ENCODE results near the gene SFMBT2. TPM values are rescaled to one million over a fixed set of nuclear protein-coding genes. Genes with fewer than 3 reads are reported as not detected.

The SFMBT2 gene
- total RNA-seq, 2 experiments from 2014 or later = 22.0 to 23.1 TPM

DNA sequence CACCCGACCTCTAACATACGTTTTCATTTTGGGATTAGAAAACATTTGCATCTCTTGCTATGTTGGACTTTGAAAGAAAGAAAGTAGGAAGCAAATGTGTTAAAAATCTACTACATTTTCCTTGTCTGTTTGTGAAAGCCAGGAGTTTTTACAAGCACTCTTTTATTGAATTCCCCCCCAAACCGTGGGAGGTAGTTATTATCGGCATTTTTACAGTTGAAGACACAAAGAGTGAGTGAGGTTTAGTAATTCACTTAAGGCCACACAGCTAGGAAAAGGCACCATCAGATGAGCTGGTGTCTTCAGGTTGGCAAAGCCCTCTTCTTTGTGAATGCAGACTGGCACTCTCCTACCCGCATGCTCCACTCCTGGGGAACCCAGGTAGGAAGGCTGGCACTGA is 23.5 kb upstream of the SFMBT2 start:
- no peaks in the 10 kb centered on the region for H3K36me3 Mint-ChIP-seq
- peaks cover 5% of the 10 kb centered on the region for H3K4me1 Mint-ChIP-seq
- H3K27ac Mint-ChIP-seq = no peak overlapping the region
- H3K4me3 Mint-ChIP-seq = no peak overlapping the region
- no peaks in the 10 kb centered on the region for H3K9me3 Mint-ChIP-seq
- H3K27me3 Mint-ChIP-seq = no peaks in the 10 kb centered on the region
- DNase-seq = no peak

DNA sequence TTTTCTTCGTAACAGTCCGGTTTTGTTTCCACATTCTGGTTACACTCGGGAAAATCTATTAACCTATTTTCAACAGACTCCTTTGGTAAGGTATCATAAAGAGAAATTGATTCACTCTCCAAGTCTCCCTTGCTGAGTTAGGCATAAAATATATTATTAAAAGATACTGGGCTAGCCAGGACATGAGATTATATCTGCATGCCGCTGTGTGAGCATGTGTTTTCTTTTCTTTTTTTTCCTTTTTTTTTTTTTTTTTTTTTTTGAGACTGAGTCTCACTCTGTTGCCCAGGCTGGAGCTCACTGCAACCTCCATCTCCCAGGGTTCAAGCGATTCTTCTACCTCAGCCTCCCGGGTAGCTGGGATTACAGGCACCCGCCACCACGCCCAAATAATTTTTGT is 23.0 kb upstream of the SFMBT2 start:
- Mint-ChIP-seq H3K27ac (no peak overlapping the region), H3K4me3 (no peak overlapping the region), H3K36me3 (no peaks in the 10 kb centered on the region), H3K9me3 (no peaks in the 10 kb centered on the region), H3K4me1 (peaks cover 5% of the 10 kb centered on the region), H3K27me3 (no peaks in the 10 kb centered on the region)
- no peak for DNase-seq

DNA sequence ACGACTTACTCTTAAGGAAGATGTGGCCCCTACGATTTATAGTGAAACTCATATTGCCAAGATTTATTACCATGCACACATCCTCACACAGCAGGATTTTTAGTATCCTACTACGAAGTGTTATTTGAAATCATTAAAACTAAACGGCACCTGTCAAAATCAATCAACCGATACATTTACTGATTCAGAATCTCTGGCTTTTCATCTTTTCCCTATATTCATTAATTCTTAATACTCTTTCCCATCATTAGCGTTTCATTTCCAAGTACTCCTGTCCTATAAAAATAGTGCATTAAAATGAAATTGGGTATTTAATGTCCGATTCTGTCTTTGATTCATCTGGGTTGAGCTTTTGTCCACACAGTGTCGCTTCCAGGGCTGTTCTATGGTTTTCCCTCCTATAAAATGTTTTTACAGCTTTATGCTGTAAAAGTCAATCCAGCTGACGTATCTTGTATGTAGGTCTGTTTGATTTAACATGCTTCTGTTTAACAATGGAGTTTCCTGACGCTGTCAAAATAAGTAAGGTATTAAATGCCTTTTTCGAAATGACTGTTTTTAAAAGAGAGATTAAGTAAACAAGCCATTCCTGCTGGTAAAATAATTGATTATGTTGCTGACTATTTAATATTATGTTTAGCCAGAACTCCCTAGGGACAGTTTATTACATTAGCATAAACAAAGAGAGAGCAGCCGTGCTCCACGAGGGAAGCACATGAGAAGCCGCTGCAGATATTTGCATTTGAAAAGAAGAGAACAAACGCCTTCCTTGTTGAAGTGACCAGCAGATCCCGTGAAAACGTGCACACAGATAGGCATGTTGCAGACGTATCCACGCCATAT is 22.3 kb upstream of the SFMBT2 start:
- DNase-seq = no peak
- Mint-ChIP-seq H3K9me3 (no peaks in the 10 kb centered on the region), H3K27ac (no peak overlapping the region), H3K4me3 (no peak overlapping the region), H3K36me3 (no peaks in the 10 kb centered on the region), H3K4me1 (peaks cover 5% of the 10 kb centered on the region), H3K27me3 (no peaks in the 10 kb centered on the region)

DNA sequence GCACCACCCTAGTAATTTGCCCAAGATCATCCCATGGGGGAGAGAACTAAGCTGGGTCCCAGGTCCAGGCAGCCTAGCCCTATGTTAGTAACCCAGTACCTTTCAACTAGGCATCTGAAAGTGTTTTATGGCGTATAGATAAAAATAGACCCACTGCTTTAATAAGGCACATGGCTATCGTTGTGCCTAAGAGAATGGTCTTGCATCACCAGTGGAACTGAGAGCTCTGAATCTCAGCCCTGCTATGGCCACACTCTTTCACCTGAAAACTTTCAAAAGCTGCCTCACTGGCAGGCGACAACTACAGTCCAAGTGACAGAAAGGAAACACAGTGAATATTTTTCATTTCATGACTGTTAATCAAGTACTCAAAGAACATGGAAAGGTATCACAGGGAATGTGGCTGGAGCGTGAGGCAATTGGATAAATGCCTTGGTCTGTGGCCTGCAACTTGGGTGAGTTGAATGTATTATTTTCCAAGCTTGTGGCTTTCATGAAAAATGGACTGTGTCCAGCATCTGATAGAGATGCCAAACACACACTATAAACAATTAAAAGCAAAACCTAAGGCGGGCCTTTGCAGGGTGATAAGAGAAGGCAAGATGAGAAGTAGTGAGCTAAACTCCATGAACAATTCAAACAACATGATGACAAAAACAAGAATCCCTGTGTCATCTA is 18.0 kb upstream of the SFMBT2 start:
- Mint-ChIP-seq H3K9me3 (no peaks in the 10 kb centered on the region), H3K27ac (no peak overlapping the region), H3K4me3 (no peak overlapping the region), H3K36me3 (no peaks in the 10 kb centered on the region), H3K27me3 (no peaks in the 10 kb centered on the region), H3K4me1 (peaks cover 8% of the 10 kb centered on the region)
- DNase-seq = no peak

DNA sequence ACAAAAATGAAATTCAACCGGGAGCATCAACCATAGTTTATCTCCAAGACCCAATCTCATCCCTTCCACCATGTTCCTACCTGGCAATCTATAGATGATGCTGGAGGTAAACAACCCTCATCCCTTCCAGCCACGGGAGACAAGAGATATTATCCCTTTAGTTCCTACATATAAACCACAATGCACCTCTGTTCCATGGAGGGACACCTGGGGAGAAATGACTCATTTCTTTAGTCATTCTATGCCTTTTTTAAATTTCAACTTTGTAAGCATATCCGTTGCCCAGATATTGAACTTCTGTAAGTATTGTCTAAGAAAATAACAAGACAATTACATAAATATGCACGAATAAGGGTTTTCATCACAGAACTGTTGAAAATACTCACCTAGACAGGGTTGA is 15.5 kb upstream of the SFMBT2 start:
- Mint-ChIP-seq H3K36me3 (no peaks in the 10 kb centered on the region), H3K27ac (no peak overlapping the region), H3K9me3 (no peaks in the 10 kb centered on the region), H3K4me3 (no peak overlapping the region), H3K4me1 (peaks cover 10% of the 10 kb centered on the region), H3K27me3 (no peaks in the 10 kb centered on the region)
- no peak for DNase-seq

DNA sequence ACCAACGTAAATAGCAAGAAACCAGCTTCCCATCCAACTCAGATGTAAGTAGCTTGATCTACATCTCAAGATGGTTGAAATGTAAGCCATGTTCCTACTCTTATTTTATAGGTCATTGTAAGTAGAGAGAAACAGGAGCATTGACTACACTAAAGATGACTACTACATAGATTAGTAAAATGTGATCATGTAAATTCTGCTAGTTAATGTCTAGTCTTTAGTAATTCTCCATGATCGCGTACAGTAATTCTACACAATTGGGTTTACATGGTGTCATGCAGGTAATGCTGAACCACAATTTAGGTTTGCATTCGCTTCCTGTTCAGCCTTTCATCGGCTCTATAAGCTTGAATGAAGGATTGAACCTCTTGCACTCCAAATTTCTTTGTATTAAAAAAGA is 14.9 kb upstream of the SFMBT2 start:
- Mint-ChIP-seq H3K4me3 (no peak overlapping the region), H3K9me3 (no peaks in the 10 kb centered on the region), H3K27me3 (no peaks in the 10 kb centered on the region), H3K27ac (no peak overlapping the region), H3K36me3 (no peaks in the 10 kb centered on the region), H3K4me1 (peaks cover 10% of the 10 kb centered on the region)
- no peak for DNase-seq

DNA sequence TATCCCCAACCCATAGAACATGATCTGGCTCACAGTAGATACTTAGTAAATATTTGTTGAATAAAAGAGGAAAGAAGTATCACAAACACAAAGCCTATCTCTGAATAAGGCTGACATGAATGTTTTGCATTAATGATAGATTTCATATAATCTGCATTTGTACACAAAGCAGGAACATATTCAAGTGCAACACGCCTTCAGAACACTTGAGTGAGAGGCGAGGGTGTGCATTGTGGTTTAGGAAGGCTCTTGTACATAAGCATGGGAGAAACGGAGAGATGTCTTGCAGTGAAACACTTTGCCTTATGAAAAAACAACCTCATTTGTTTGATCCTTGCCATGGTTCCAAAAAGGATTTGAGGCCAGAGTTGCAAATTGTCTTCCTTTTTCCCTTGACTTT is 14.1 kb upstream of the SFMBT2 start:
- DNase-seq = no peak
- no peak overlapping the region for H3K4me3 Mint-ChIP-seq
- no peak overlapping the region for H3K27ac Mint-ChIP-seq
- no peaks in the 10 kb centered on the region for H3K27me3 Mint-ChIP-seq
- H3K9me3 Mint-ChIP-seq = no peaks in the 10 kb centered on the region
- H3K36me3 Mint-ChIP-seq = no peaks in the 10 kb centered on the region
- H3K4me1 Mint-ChIP-seq = peaks cover 10% of the 10 kb centered on the region

DNA sequence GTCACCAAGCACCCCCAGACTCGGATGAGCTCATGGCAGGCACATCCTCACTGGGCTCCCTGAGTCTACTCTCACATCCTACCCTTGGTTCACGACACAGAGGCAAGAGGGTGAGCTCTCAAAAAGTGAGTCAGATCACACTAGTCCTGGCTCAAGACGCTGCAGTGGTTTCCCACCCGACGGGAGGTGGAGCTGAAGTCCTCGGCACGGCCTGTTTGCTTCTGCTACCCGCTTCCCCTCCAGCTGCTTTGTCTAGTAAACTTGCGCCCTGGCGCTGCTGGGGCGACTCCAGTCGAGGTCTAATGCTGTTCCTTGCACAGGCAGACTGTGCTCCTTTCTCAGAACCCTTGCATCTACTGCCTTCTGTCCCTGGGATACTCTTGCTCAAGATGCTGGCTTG is 13.5 kb upstream of the SFMBT2 start:
- H3K27ac Mint-ChIP-seq = no peak overlapping the region
- peaks cover 10% of the 10 kb centered on the region for H3K4me1 Mint-ChIP-seq
- H3K36me3 Mint-ChIP-seq = no peaks in the 10 kb centered on the region
- DNase-seq = peak; percentile 16
- H3K9me3 Mint-ChIP-seq = no peaks in the 10 kb centered on the region
- no peaks in the 10 kb centered on the region for H3K27me3 Mint-ChIP-seq
- no peak overlapping the region for H3K4me3 Mint-ChIP-seq

DNA sequence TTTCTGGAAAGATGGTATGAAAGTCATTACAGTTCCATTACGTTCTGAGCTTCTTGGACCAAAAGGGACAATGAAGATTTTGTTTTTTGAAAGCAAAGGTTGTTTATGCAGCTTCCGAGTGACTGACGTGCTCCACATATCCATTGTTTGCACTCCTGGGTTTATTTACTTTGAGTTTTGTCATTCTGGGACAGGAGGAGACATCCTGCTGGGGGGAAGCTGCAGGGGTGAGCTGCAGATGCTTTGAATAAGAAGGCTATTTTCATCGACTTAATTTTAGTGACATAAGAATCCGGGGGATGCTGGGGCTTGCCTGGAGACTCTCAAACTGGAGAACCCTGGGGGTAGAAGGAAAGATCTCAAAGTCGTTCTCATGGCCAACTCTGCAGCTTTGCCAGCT is 12.7 kb upstream of the SFMBT2 start:
- no peaks in the 10 kb centered on the region for H3K36me3 Mint-ChIP-seq
- H3K4me3 Mint-ChIP-seq = no peak overlapping the region
- DNase-seq = no peak
- no peaks in the 10 kb centered on the region for H3K9me3 Mint-ChIP-seq
- H3K4me1 Mint-ChIP-seq = peaks cover 10% of the 10 kb centered on the region
- H3K27ac Mint-ChIP-seq = no peak overlapping the region
- no peaks in the 10 kb centered on the region for H3K27me3 Mint-ChIP-seq

DNA sequence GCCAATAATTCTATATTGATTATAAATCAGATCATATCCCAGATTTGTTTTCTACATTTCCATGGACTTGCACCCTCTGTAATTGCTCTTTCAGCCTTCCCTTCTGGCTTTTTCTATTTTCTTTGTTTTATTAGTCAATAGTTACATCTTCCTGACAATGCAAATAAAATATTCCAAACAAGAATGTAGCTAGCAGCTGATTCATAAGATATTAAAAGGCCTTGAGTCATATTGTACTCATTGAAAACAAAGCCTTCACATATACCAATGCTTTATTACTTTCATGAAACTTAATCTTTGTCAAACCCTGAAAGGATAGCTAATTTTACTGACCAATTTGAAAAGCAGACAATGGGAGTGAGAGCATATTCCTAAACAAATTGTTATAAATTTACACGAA is 10.7 kb upstream of the SFMBT2 start:
- H3K9me3 Mint-ChIP-seq = no peaks in the 10 kb centered on the region
- no peak overlapping the region for H3K27ac Mint-ChIP-seq
- no peak overlapping the region for H3K4me3 Mint-ChIP-seq
- no peak for DNase-seq
- peaks cover 20% of the 10 kb centered on the region for H3K4me1 Mint-ChIP-seq
- no peaks in the 10 kb centered on the region for H3K27me3 Mint-ChIP-seq
- H3K36me3 Mint-ChIP-seq = no peaks in the 10 kb centered on the region

DNA sequence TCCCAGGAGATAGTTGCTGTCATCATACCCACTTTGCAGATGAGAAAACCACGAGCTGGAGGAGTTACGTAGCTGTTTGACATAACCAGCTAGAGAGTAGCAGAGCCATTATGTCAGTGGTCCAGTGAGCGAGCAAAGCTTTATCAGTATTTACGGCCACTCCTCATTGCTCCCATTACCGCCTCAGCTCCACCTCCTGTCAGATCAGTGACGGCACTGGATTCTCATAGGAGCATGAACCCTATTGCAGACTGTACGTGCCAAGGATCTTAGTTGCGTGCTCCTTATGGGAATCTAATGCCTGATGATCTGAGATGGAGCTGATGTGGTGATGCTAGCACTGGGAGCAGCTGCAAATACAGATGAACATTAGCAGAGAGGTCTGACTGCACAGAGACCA is 9.2 kb upstream of the SFMBT2 start:
- no peaks in the 10 kb centered on the region for H3K36me3 Mint-ChIP-seq
- H3K27me3 Mint-ChIP-seq = no peaks in the 10 kb centered on the region
- no peak overlapping the region for H3K4me3 Mint-ChIP-seq
- H3K27ac Mint-ChIP-seq = no peak overlapping the region
- no peak for DNase-seq
- H3K9me3 Mint-ChIP-seq = no peaks in the 10 kb centered on the region
- peaks cover 14% of the 10 kb centered on the region for H3K4me1 Mint-ChIP-seq

DNA sequence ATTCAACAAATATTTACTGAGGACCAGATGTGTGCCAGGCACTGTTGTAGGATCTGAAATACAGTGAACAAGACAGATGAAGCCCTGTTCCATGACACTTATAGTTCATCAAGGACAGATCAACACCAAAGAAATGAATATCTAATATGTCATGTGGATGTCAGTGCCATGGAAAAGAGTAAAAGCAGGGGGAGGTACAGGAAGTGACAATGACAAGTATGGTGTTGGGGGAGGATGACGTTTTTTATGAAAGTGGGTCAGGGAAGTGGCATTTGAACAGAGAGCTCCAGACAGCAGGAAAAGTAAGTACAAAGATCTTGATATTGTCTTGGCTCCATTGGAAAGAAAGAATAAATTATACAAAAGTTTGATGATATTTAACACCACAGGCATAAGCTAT is 7.0 kb upstream of the SFMBT2 start:
- H3K4me1 Mint-ChIP-seq = peaks cover 11% of the 10 kb centered on the region
- no peaks in the 10 kb centered on the region for H3K36me3 Mint-ChIP-seq
- H3K27ac Mint-ChIP-seq = no peak overlapping the region
- no peak for DNase-seq
- no peaks in the 10 kb centered on the region for H3K9me3 Mint-ChIP-seq
- H3K4me3 Mint-ChIP-seq = no peak overlapping the region
- peaks cover 7% of the 10 kb centered on the region for H3K27me3 Mint-ChIP-seq

DNA sequence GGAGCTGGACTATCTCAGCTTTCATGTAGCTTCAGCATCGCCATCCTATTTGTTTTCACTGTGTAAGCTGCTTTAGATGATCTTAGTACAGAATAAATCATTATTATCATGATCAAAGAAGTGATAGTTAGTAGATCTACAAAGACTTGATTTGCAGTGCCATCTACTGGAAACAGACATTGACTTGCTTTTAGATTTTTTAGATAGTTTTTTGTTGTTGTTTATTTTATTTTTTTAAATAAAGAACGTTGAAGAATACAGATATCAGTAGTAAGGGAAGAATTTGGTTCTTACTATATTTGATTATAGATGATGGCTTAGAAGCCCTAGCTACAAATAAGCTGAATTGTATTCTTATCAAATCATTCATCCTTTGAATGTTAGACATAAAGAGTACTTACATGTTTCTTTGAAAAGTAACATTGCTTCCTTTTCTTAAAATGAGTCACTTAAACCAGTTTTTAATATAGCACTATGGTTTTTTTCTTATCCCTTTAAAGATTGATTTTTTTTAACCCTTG is 6.3 kb upstream of the SFMBT2 start:
- H3K27me3 Mint-ChIP-seq = peaks cover 12% of the 10 kb centered on the region
- H3K4me3 Mint-ChIP-seq = no peak overlapping the region
- no peaks in the 10 kb centered on the region for H3K9me3 Mint-ChIP-seq
- no peak for DNase-seq
- peaks cover 16% of the 10 kb centered on the region for H3K4me1 Mint-ChIP-seq
- no peaks in the 10 kb centered on the region for H3K36me3 Mint-ChIP-seq
- H3K27ac Mint-ChIP-seq = no peak overlapping the region

DNA sequence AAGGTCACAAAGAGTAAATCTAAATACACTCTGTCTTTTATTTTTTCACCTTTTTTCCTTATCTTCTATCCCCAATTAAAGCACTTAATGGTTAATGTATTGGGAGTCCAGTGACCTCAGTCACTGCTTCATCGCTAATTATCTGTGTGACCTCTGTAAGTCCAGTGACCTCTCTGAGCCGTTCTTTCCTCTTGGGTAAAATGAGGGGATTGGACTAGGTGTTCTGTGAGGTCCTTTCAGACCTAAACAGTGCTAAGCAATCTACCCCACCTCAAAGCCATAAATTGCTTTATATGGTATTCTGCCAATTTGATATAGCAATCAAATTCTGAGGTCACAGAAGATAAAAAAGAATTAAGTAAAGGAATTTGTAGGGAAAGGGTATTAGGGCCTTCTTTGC is 3.9 kb upstream of the SFMBT2 start:
- Mint-ChIP-seq H3K36me3 (no peaks in the 10 kb centered on the region), H3K27me3 (peaks cover 16% of the 10 kb centered on the region), H3K4me1 (peaks cover 22% of the 10 kb centered on the region), H3K9me3 (no peaks in the 10 kb centered on the region), H3K4me3 (no peak overlapping the region), H3K27ac (no peak overlapping the region)
- no peak for DNase-seq

DNA sequence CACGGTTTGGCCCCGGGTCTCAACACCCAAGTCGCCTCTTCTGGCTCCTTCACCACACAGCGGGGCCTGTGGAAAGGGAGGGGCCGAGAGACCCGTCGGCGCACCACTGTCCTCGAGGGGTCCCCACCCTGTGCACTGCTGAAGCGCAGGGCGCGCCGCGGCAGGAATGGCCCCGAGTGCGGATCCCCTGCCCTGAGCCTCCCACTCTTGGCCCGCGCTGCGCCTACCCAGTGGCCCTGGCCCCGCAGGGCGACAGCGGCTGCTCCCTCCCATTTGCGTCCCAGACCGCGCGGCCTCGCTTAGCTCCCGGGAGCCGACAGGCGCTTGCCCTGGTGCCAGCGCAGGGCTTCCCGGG is 2.1 kb upstream of the SFMBT2 start:
- Mint-ChIP-seq H3K4me1 (peaks cover 28% of the 10 kb centered on the region), H3K4me3 (no peak overlapping the region), H3K9me3 (no peaks in the 10 kb centered on the region), H3K36me3 (peaks cover 3% of the 10 kb centered on the region), H3K27me3 (peaks cover 16% of the 10 kb centered on the region), H3K27ac (no peak overlapping the region)
- no peak for DNase-seq
